B cell (primary cell): ENCODE results near the gene LUC7L. TPM values are rescaled to one million over a fixed set of nuclear protein-coding genes. Genes with fewer than 3 reads are reported as not detected.
"Not testable (repeated sequence)": the region's sequence is repeated elsewhere in the genome, so short reads cannot be mapped to it uniquely, and the experiment has no call there.

ENCODE experiments used
- ATAC-seq: fragments of 200-7000 bp; cut with Tn5 transposase; one replicate; pipeline ENCODE4 v1.10.0; 2021; ENCODE audit warnings: low read depth, mild to moderate bottlenecking, moderate number of reproducible peaks, moderate library complexity
- CTCF ChIA-PET: fragments of 350-600 bp; sonication (Branson Sonifier 250); formaldehyde crosslinking; loops from one replicate; lab custom pipeline; 2021; ENCODE audit warnings: antibody characterized with exemption, inconsistent platforms; lab: Charles Lee
- POLR2A ChIA-PET: fragments of 350-600 bp; sonication (Branson Sonifier 250); formaldehyde crosslinking; loops from one replicate; lab custom pipeline; 2021; ENCODE audit warnings: antibody characterized with exemption; lab: Charles Lee
- DNase-seq: peaks from one replicate; pipeline ENCODE4 v3.0.0; 2013
- H2AFZ ChIP-seq: 2 replicates; pipeline ENCODE4 v1.6.1; 2012; ENCODE audit warnings: mild to moderate bottlenecking, low read depth, low read length; ENCODE audit not compliant: insufficient read depth, poor library complexity, severe bottlenecking
- H3K27ac ChIP-seq, 2 donors: 1 replicate in 1 of 2; 2 replicates in 1 of 2; pipeline ENCODE4 v1.5.1; 2012 to 2013; ENCODE audit warnings: low read length in 2 of 2, mild to moderate bottlenecking in 2 of 2, moderate library complexity in 1 of 2
- H3K27me3 ChIP-seq, 4 experiments: fragments of 200-600 bp in 1 of 4; sonication (generic) in 1 of 4; replicated peaks in 1 of 4; 1 replicate in 2 of 4; 2 replicates in 2 of 4; pipeline versions ENCODE4 v1.6.1 to v1.7.0; 2013 to 2016; ENCODE audit warnings: low read length in 3 of 4, mild to moderate bottlenecking in 2 of 4, mixed read lengths in 1 of 4, moderate library complexity in 1 of 4; ENCODE audit not compliant: insufficient read depth in 4 of 4, control insufficient read depth in 3 of 4; ENCODE audit errors: control extremely low read depth in 1 of 4
- H3K36me3 ChIP-seq, 2 experiments: replicated peaks in 1 of 2; 1 replicate in 1 of 2; 2 replicates in 1 of 2; pipeline versions ENCODE4 v1.6.1 to v1.7.1; 2013; ENCODE audit warnings: low read length in 1 of 2; ENCODE audit not compliant: insufficient read depth in 2 of 2, control insufficient read depth in 1 of 2; ENCODE audit errors: control extremely low read depth in 1 of 2, extremely low read depth in 1 of 2
- H3K4me1 ChIP-seq, 2 donors: fragments of 200-600 bp in 1 of 2; sonication (generic) in 1 of 2; 1 replicate in 1 of 2; 2 replicates in 1 of 2; pipeline versions ENCODE4 v1.5.1 to v1.6.1; 2013 to 2017; ENCODE audit warnings: low read length in 2 of 2; ENCODE audit not compliant: control insufficient read depth in 2 of 2, insufficient read depth in 2 of 2
- H3K4me2 ChIP-seq: replicated peaks from 2 replicates; pipeline ENCODE3; 2012; ENCODE audit warnings: mild to moderate bottlenecking, low read depth, low read length; ENCODE audit not compliant: poor library complexity, severe bottlenecking
- H3K4me3 ChIP-seq, 5 experiments: fragments of 200-600 bp in 1 of 5; sonication (generic) in 1 of 5; 1 replicate in 3 of 5; 2 replicates in 2 of 5; pipeline versions ENCODE4 v1.5.1 to v1.7.0; 2011 to 2016; ENCODE audit warnings: low read length in 4 of 5, mild to moderate bottlenecking in 4 of 5, low read depth in 2 of 5, control low read depth in 1 of 5, moderate library complexity in 1 of 5; ENCODE audit not compliant: insufficient read depth in 1 of 5; ENCODE audit errors: control extremely low read depth in 1 of 5, extremely low read depth in 1 of 5
- H3K79me2 ChIP-seq: fragments of 200-600 bp; sonication (generic); one replicate; pipeline ENCODE4 v1.6.0; 2016; ENCODE audit warnings: low read length; ENCODE audit not compliant: control insufficient read depth, insufficient read depth
- H3K9ac ChIP-seq: fragments of 200-600 bp; sonication (generic); 2 replicates; pipeline ENCODE4 v1.6.1; 2017; ENCODE audit warnings: mild to moderate bottlenecking, low read length, moderate library complexity
- H3K9me3 ChIP-seq, 3 donors: one replicate each; pipeline versions ENCODE4 v1.6.1 to v1.7.1; 2013; ENCODE audit warnings: low read length in 2 of 3; ENCODE audit not compliant: control insufficient read depth in 2 of 3, insufficient read depth in 1 of 3; ENCODE audit errors: control extremely low read depth in 1 of 3
- H4K20me1 ChIP-seq: 2 replicates; pipeline ENCODE4 v1.6.0; 2012; ENCODE audit warnings: mild to moderate bottlenecking, low read length; ENCODE audit not compliant: insufficient read depth, control insufficient read depth, poor library complexity, severe bottlenecking
- H3K27ac Mint-ChIP-seq: one replicate; pipeline ENCODE4 v1.8.0; 2021; ENCODE audit warnings: mixed read lengths
- H3K27me3 Mint-ChIP-seq: one replicate; pipeline ENCODE4 v1.8.0; 2021; ENCODE audit warnings: mixed read lengths
- H3K4me1 Mint-ChIP-seq: one replicate; pipeline ENCODE4 v1.8.0; 2021; ENCODE audit warnings: mixed read lengths
- H3K4me3 Mint-ChIP-seq: one replicate; pipeline ENCODE4 v1.8.0; 2021; ENCODE audit warnings: mixed read lengths
- H3K9me3 Mint-ChIP-seq: one replicate; pipeline ENCODE4 v1.8.0; 2022; ENCODE audit warnings: mixed read lengths; ENCODE audit not compliant: insufficient read depth
- CTCF ChIP-seq: fragments of 200-600 bp; IDR thresholded peaks from one replicate; pipeline ENCODE4 v1.8.0; 2022; ENCODE audit warnings: antibody characterized with exemption, mild to moderate bottlenecking
- EZH2 ChIP-seq: IDR thresholded peaks from 2 replicates; pipeline ENCODE4 v1.6.1; 2012; ENCODE audit warnings: borderline replicate concordance, low read depth, mild to moderate bottlenecking, moderate library complexity, low read length; ENCODE audit not compliant: insufficient read depth, poor library complexity, severe bottlenecking
- WGBS: methylation state at CpG from one replicate; pipeline ENCODE4 v1.1.5; 2013; ENCODE audit warnings: missing lambda C conversion rate; ENCODE audit not compliant: insufficient coverage; 5-methylcytosine and 5-hydroxymethylcytosine counted together
- intact Hi-C: fragments of 100-400 bp; cut with micrococcal nuclease; formaldehyde crosslinking; loops from one replicate; pipeline ENCODE4 v1.10.0; 2022
- polyA plus RNA-seq: library from polyadenylated mRNA; depleted of rRNA; stranded (reverse); fragments of >200 nt; gene quantifications from 2 replicates; pipeline ENCODE4 v1.2.3, GENCODE V29; 2012
- total RNA-seq, 2 donors: library from RNA; stranded (reverse); fragments of 120-200 nt in 1 of 2; gene quantifications; 1 replicate in 1 of 2; 2 replicates in 1 of 2; pipeline versions ENCODE4 v1.2.3 to v1.2.4, GENCODE V29; 2013 to 2022

LUC7L gene
- total and polyA plus RNA-seq, 2 donors (not counting 1 experiment from before 2014, with no cell fraction given), result 148 to 181 TPM

- H3K9me3 ChIP-seq, result peaks cover 0 to 4% (median 0%) of the 10 kb centered on the region in 3 donors
- no peaks in the 10 kb centered on the region for H3K79me2 ChIP-seq
- no peaks in the 10 kb centered on the region for H3K9me3 Mint-ChIP-seq
- H3K27ac ChIP-seq, result no peak overlapping the region
- intact Hi-C loops, result no loop called here
- no peak overlapping the region for H3K4me3 ChIP-seq
- no peak overlapping the region for H2AFZ ChIP-seq
- no peak overlapping the region for H3K9ac ChIP-seq
- ChIA-PET POLR2A (no interaction called here), CTCF (no interaction called here)
- 13% methylated on average over 3 of the region's 8 CpGs for WGBS
- no peak overlapping the region for H3K27ac Mint-ChIP-seq
- H3K4me1 ChIP-seq, result peaks cover 6 to 11% of the 10 kb centered on the region in 2 donors
- TF ChIP-seq CTCF (no peak), EZH2 (no peak)
- peaks cover 42% of the 10 kb centered on the region for H3K27me3 Mint-ChIP-seq
- no peak overlapping the region for H3K4me2 ChIP-seq
- H4K20me1 ChIP-seq, result no peaks in the 10 kb centered on the region
- H3K27me3 ChIP-seq, result peaks cover 0 to 58% (median 29%) of the 10 kb centered on the region in 4 experiments
- peak overlapping the region; percentile 45 for H3K4me3 Mint-ChIP-seq
- no peaks in the 10 kb centered on the region for H3K36me3 ChIP-seq
- ATAC-seq (no peak), DNase-seq (no peak)
- H3K4me1 Mint-ChIP-seq, result peaks cover 30% of the 10 kb centered on the region
Observed at GRCh38 chr16:175011-175949, 54.0 kb downstream of the LUC7L start.

- POLR2A ChIA-PET, H3K9me3 Mint-ChIP-seq, H3K9me3 ChIP-seq, H3K9ac ChIP-seq, H3K36me3 ChIP-seq, H3K79me2 ChIP-seq, H3K4me1 ChIP-seq, ATAC-seq, H3K4me3 ChIP-seq, CTCF ChIA-PET, H3K27ac ChIP-seq, H3K4me2 ChIP-seq, H3K27ac Mint-ChIP-seq, intact Hi-C loops, H2AFZ ChIP-seq, H4K20me1 ChIP-seq: not testable (repeated sequence)
- H3K4me1 Mint-ChIP-seq, result peaks cover 26% of the 10 kb centered on the region
- peaks cover 0 to 51% (median 23%) of the 10 kb centered on the region in 4 experiments for H3K27me3 ChIP-seq
- 21% methylated on average over 3 of the region's 13 CpGs for WGBS
- peak; percentile 9 for DNase-seq
- H3K27me3 Mint-ChIP-seq, result peaks cover 39% of the 10 kb centered on the region
- H3K4me3 Mint-ChIP-seq, result peak overlapping the region; percentile 41
Observed at GRCh38 chr16:173928-174769, 55.1 kb downstream of the LUC7L start.

- H3K9me3 Mint-ChIP-seq, H3K4me2 ChIP-seq, H3K9me3 ChIP-seq, H3K4me3 ChIP-seq, H3K36me3 ChIP-seq, H3K79me2 ChIP-seq, CTCF ChIA-PET, ATAC-seq, H4K20me1 ChIP-seq, intact Hi-C loops, H2AFZ ChIP-seq, H3K4me1 ChIP-seq, H3K27ac Mint-ChIP-seq, POLR2A ChIA-PET, H3K9ac ChIP-seq, H3K27ac ChIP-seq: not testable (repeated sequence)
- 14% methylated on average over 26 of the region's 44 CpGs for WGBS
- peaks cover 26% of the 10 kb centered on the region for H3K4me1 Mint-ChIP-seq
- H3K4me3 Mint-ChIP-seq, result peak overlapping the region; percentile 56
- peaks cover 46% of the 10 kb centered on the region for H3K27me3 Mint-ChIP-seq
- peaks cover 0 to 52% (median 21%) of the 10 kb centered on the region in 4 experiments for H3K27me3 ChIP-seq
- peak; percentile 11 for DNase-seq
Observed at GRCh38 chr16:173211-173854, 55.9 kb downstream of the LUC7L start.
